Liver (tissue), 3 donors: Measurements from ENCODE around the gene EPB41L1.

Source experiments
- EGR1 ChIP-seq, 2 donors: IDR thresholded peaks; 2 replicates each; pipeline ENCODE4 v1.6.1; 2016 to 2018; ENCODE audit warnings: antibody characterized with exemption in 2 of 2, low read depth in 2 of 2
- FOXA1 ChIP-seq: IDR thresholded peaks from 2 replicates; pipeline ENCODE4 v1.6.1; 2016; ENCODE audit warnings: antibody characterized with exemption
- GABPA ChIP-seq, 2 donors: IDR thresholded peaks in 1 of 2; conservative IDR thresholded peaks in 1 of 2; 2 replicates each; pipeline ENCODE4 v1.6.1; 2016; ENCODE audit warnings: antibody characterized with exemption in 2 of 2, mild to moderate bottlenecking in 1 of 2, moderate library complexity in 1 of 2
- HNF4G ChIP-seq: IDR thresholded peaks from 2 replicates; pipeline ENCODE4 v1.6.1; 2016; ENCODE audit warnings: antibody characterized with exemption
- JUND ChIP-seq, 2 donors: IDR thresholded peaks; 2 replicates each; pipeline ENCODE4 v1.6.1; 2016; ENCODE audit warnings: antibody characterized with exemption in 2 of 2
- RAD21 ChIP-seq, 2 donors: IDR thresholded peaks; 2 replicates each; pipeline ENCODE4 v1.6.1; 2016; ENCODE audit warnings: antibody characterized with exemption in 2 of 2, mild to moderate bottlenecking in 2 of 2
- RXRA ChIP-seq, 2 donors: IDR thresholded peaks; 2 replicates each; pipeline ENCODE4 v1.6.1; 2017 to 2018; ENCODE audit warnings: antibody characterized with exemption in 2 of 2, mild to moderate bottlenecking in 1 of 2
- SP1 ChIP-seq: IDR thresholded peaks from 2 replicates; pipeline ENCODE4 v1.6.1; 2018; ENCODE audit warnings: antibody characterized with exemption, mild to moderate bottlenecking
- TAF1 ChIP-seq: conservative IDR thresholded peaks from 2 replicates; pipeline ENCODE4 v1.6.1; 2016; ENCODE audit warnings: antibody characterized with exemption, mild to moderate bottlenecking
- YY1 ChIP-seq: IDR thresholded peaks from 2 replicates; pipeline ENCODE4 v1.6.1; 2016; ENCODE audit warnings: antibody characterized with exemption, mild to moderate bottlenecking
- TF ChIP-seq, protein P1 (sequence below): fragments of 150-350 bp; IDR thresholded peaks from 2 replicates; pipeline ENCODE4 v1.5.1; 2017; ENCODE audit warnings: improper control_type of control experiment, low read depth, low read length; ENCODE audit not compliant: missing input control
- TF ChIP-seq, protein P2 (sequence below): IDR thresholded peaks from 2 replicates; pipeline ENCODE4 v1.6.1; 2016; ENCODE audit warnings: antibody characterized with exemption
- TF ChIP-seq, protein P3 (sequence below): IDR thresholded peaks from 2 replicates; pipeline ENCODE4 v1.6.1; 2016; ENCODE audit warnings: antibody characterized with exemption, mild to moderate bottlenecking
- TF ChIP-seq, protein P4 (sequence below): IDR thresholded peaks from 2 replicates; pipeline ENCODE4 v1.6.1; 2016; ENCODE audit warnings: antibody characterized with exemption
- donor health status: healthy.
- donor health status: healthy.

DNA sequence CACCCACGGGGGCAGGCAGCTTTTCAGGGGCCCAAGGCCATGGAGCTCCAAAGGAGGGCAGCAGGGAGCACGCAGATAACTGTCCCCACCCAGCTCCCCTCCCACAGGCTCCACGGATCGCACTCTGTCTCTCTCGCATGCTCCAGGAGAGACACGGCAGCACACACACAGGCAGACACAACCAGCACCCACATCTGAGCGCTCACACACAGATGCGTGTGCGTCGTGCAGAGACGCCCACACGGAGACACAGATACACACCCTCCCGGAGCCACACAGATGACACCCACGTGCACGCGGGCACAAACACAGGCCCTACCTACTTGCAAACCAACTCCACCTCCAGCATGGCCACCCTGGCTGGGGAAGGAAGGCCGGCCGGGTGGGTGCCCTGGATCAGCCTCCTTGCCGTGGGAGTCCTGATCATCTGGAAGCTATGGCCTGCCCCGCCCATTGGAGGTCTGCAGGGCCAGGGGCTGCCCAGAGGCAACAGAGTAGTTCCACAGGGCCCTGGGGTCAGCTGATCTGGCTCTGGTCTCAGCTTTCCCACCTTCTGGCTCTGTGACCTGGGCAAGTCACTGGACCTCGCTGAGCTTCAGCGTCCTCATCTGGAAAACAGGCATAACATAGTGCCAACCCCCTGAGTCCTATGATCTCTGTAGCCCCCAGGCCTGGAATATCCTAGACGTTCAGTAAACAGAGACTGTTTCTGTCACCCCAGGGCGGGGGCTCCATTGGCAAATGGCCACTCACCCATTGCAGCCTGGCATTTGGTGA, 113.3 kb downstream of the EPB41L1 start:
- TF ChIP-seq, protein P1, sequence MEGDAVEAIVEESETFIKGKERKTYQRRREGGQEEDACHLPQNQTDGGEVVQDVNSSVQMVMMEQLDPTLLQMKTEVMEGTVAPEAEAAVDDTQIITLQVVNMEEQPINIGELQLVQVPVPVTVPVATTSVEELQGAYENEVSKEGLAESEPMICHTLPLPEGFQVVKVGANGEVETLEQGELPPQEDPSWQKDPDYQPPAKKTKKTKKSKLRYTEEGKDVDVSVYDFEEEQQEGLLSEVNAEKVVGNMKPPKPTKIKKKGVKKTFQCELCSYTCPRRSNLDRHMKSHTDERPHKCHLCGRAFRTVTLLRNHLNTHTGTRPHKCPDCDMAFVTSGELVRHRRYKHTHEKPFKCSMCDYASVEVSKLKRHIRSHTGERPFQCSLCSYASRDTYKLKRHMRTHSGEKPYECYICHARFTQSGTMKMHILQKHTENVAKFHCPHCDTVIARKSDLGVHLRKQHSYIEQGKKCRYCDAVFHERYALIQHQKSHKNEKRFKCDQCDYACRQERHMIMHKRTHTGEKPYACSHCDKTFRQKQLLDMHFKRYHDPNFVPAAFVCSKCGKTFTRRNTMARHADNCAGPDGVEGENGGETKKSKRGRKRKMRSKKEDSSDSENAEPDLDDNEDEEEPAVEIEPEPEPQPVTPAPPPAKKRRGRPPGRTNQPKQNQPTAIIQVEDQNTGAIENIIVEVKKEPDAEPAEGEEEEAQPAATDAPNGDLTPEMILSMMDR: no peak
- TF ChIP-seq, protein P2, sequence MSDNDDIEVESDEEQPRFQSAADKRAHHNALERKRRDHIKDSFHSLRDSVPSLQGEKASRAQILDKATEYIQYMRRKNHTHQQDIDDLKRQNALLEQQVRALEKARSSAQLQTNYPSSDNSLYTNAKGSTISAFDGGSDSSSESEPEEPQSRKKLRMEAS: no peak
- TF ChIP-seq FOXA1 (no peak), SP1 (no peak), RAD21 (IDR thresholded peaks at IDR 0.05) (no peak), RXRA (IDR thresholded peaks at IDR 0.05) (no peak), TAF1 (no peak), JUND (IDR thresholded peaks at IDR 0.05) (no peak), YY1 (no peak), GABPA (IDR thresholded peaks at IDR 0.05 in 1 of 2, conservative IDR thresholded peaks at IDR 0.05 in 1 of 2) (no peak), HNF4G (no peak), EGR1 (IDR thresholded peaks at IDR 0.05; ENCODE audit: low read depth in 2 of 2) (no peak)
- TF ChIP-seq, protein P3, sequence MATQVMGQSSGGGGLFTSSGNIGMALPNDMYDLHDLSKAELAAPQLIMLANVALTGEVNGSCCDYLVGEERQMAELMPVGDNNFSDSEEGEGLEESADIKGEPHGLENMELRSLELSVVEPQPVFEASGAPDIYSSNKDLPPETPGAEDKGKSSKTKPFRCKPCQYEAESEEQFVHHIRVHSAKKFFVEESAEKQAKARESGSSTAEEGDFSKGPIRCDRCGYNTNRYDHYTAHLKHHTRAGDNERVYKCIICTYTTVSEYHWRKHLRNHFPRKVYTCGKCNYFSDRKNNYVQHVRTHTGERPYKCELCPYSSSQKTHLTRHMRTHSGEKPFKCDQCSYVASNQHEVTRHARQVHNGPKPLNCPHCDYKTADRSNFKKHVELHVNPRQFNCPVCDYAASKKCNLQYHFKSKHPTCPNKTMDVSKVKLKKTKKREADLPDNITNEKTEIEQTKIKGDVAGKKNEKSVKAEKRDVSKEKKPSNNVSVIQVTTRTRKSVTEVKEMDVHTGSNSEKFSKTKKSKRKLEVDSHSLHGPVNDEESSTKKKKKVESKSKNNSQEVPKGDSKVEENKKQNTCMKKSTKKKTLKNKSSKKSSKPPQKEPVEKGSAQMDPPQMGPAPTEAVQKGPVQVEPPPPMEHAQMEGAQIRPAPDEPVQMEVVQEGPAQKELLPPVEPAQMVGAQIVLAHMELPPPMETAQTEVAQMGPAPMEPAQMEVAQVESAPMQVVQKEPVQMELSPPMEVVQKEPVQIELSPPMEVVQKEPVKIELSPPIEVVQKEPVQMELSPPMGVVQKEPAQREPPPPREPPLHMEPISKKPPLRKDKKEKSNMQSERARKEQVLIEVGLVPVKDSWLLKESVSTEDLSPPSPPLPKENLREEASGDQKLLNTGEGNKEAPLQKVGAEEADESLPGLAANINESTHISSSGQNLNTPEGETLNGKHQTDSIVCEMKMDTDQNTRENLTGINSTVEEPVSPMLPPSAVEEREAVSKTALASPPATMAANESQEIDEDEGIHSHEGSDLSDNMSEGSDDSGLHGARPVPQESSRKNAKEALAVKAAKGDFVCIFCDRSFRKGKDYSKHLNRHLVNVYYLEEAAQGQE: no peak
- TF ChIP-seq, protein P4, sequence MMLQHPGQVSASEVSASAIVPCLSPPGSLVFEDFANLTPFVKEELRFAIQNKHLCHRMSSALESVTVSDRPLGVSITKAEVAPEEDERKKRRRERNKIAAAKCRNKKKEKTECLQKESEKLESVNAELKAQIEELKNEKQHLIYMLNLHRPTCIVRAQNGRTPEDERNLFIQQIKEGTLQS: no peak
